A172 (cell line): ENCODE results near the gene GPS2. TPM values are rescaled to one million over a fixed set of nuclear protein-coding genes. Genes with fewer than 3 reads are reported as not detected.
A peak's percentile ranks its signal among the peaks of the same experiment; 100 is the strongest.
"Not testable (repeated sequence)": the region's sequence is repeated elsewhere in the genome, so short reads cannot be mapped to it uniquely, and the experiment has no call there.

ENCODE experiments used
- DNase-seq: peaks from one replicate; pipeline ENCODE4 v3.0.0-alpha.2; 2015; ENCODE audit warnings: low spot score
- total RNA-seq: library from RNA; depleted of rRNA; stranded (reverse); fragments of >200 nt; shearing (Covaris generic); gene quantifications from 2 replicates; pipeline ENCODE4 v1.2.3, GENCODE V29; 2014

GPS2 gene
- total RNA-seq, 1 experiment from 2014 or later = 100 TPM

GRCh38 chr17:7337600-7337999, 22.4 kb upstream of the GPS2 start:
- DNase-seq = not testable (repeated sequence)

GRCh38 chr17:7336240-7337175, 21.3 kb upstream of the GPS2 start, which contains the start of gene ACAP1:
TSS of gene ACAP1 (plus strand) at chr17:7336529. CDS start at chr17:7336735, 206 bp downstream.
- DNase-seq = no peak

GRCh38 chr17:7335765-7336164, 20.6 kb upstream of the GPS2 start:
- not testable (repeated sequence) for DNase-seq

- no peak for DNase-seq
Observed at GRCh38 chr17:7334938-7335538, 19.9 kb upstream of the GPS2 start.

GRCh38 chr17:7332600-7333069, 17.5 kb upstream of the GPS2 start:
- not testable (repeated sequence) for DNase-seq

GRCh38 chr17:7332111-7332510, 17.0 kb upstream of the GPS2 start:
- DNase-seq = no peak

- no peak for DNase-seq
Observed at GRCh38 chr17:7330638-7331015, 15.5 kb upstream of the GPS2 start.

GRCh38 chr17:7329997-7330637, 15.0 kb upstream of the GPS2 start:
- DNase-seq = peak; percentile 81

GRCh38 chr17:7329374-7329996, 14.3 kb upstream of the GPS2 start:
- DNase-seq = peak; percentile 98

- no peak for DNase-seq
Observed at GRCh38 chr17:7328840-7329373, 13.7 kb upstream of the GPS2 start, which contains the start of gene NEURL4. TSS of gene NEURL4 (minus strand) at chr17:7329335. CDS start at chr17:7329312, 23 bp downstream.

GRCh38 chr17:7328009-7328408, 12.8 kb upstream of the GPS2 start:
- DNase-seq = no peak

GRCh38 chr17:7327501-7327900, 12.3 kb upstream of the GPS2 start:
- no peak for DNase-seq

- DNase-seq = no peak
Observed at GRCh38 chr17:7327056-7327455, 11.9 kb upstream of the GPS2 start.

GRCh38 chr17:7326186-7326585, 11.0 kb upstream of the GPS2 start:
- DNase-seq = no peak

GRCh38 chr17:7325031-7325528, 9.9 kb upstream of the GPS2 start:
- no peak for DNase-seq

GRCh38 chr17:7324438-7324779, 9.2 kb upstream of the GPS2 start:
- no peak for DNase-seq

- DNase-seq = no peak
Observed at GRCh38 chr17:7323731-7324437, 8.7 kb upstream of the GPS2 start.

- no peak for DNase-seq
Observed at GRCh38 chr17:7322520-7323194, 7.5 kb upstream of the GPS2 start.

- no peak for DNase-seq
Observed at GRCh38 chr17:7321466-7321865, 6.3 kb upstream of the GPS2 start.
